ENCODE measurements around the gene UTP25. TPM values are rescaled to one million over a fixed set of nuclear protein-coding genes. Genes with fewer than 3 reads are reported as not detected.

Gene UTP25
- total RNA-seq, 1 experiment from 2014 or later, result 9.5 TPM

DNA sequence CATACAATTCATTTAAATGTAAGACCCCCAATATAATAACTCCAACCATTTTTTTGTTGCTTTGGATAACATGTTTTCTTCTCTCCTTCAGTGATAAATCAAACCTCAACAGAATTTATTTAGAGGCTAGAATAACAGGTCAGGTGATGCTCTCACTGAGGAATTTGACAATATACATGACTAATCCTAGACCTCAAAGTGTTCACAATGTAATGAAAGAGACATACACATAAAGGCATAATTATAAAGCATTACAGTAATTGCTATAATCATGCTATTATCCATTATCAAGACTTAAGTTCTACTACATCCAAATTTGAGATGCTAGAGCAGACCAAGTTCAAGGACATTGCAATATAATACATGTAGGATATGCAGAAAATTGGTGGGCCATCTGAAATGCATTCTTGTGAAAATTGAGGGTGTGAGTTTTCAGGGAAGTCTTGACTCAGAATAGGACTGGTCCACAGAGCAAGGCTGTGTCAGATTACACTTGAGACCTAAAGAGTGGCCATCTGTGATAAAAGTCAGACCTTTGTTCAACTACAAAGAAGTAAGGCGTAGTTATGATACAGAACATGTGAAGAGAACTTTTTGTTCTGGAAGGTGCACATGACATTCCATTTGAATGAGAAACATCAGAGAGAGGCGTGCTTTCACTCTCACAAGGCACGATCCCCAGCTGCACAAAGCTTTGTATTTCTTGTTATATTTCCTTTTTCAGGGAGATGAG is 45.5 kb downstream of the UTP25 start:
- ChIA-PET CTCF (no interaction called here), POLR2A (no interaction called here)
- DNase-seq (ENCODE audit: low read depth, low spot score), result no peak
- BruUV-seq (replicated peaks), result no TSS peak
- in situ Hi-C loops (cut with HindIII; ENCODE audit: low pct_unique_long_range_greater_than_20kb, low sequenced_read_pairs) (no loop called here), intact Hi-C loops (cut with micrococcal nuclease; ENCODE audit: unreplicated experiment) (no loop called here)
- H3K36me3 ChIP-seq (ENCODE audit: control insufficient read depth, insufficient read depth, low read length), result no peaks in the 10 kb centered on the region
- no peak overlapping the region for H3K27ac ChIP-seq (ENCODE audit: low read length)
- H3K9me3 ChIP-seq (ENCODE audit: control insufficient read depth, insufficient read depth, low read depth, low read length), result no peaks in the 10 kb centered on the region
- H3K4me1 ChIP-seq (ENCODE audit: control insufficient read depth, insufficient read depth, low read length), result no peaks in the 10 kb centered on the region; the same call in 1 of the 2 replicates
- H3K4me3 ChIP-seq (ENCODE audit: low read depth in 2 of 2, low read length in 2 of 2), result no peak overlapping the region
- H3K27me3 ChIP-seq (ENCODE audit: control insufficient read depth, insufficient read depth, low read length), result no peaks in the 10 kb centered on the region
- no peak for ATAC-seq
- TF ChIP-seq TCF7L2 (IDR thresholded peaks at IDR 0.05; ENCODE audit: low read depth, low read length), result no peak

DNA sequence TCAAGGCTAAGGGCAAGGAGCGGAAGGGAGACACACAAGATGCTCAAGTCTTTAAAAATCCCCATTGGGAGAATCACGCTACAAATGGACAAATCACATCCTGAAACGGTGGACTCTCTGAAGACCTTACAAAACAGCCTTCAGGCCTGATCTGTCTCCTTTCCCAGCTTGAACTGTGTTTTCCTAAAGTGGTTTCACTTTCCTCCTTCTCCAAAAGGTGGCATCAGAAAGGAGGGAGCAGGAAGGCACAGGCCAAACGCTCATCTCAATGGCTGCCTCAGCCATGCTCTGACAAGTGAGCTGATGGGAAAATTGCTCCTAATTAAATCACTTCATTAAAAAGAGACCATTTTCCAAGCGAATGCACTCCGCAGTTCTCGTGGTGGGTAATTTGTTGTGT is 47.7 kb downstream of the UTP25 start:
- Histone ChIP-seq H3K27ac (ENCODE audit: low read length) (no peak overlapping the region), H3K27me3 (ENCODE audit: control insufficient read depth, insufficient read depth, low read length) (peaks cover 2% of the 10 kb centered on the region; the same call in 1 of the 2 replicates), H3K36me3 (ENCODE audit: control insufficient read depth, insufficient read depth, low read length) (no peaks in the 10 kb centered on the region), H3K9me3 (ENCODE audit: control insufficient read depth, insufficient read depth, low read depth, low read length) (no peaks in the 10 kb centered on the region), H3K4me1 (ENCODE audit: control insufficient read depth, insufficient read depth, low read length) (no peaks in the 10 kb centered on the region; the same call in 1 of the 2 replicates), H3K4me3 (ENCODE audit: low read depth in 2 of 2, low read length in 2 of 2) (no peak overlapping the region)
- TF ChIP-seq SIN3A (IDR thresholded peaks at IDR 0.05; ENCODE audit: borderline replicate concordance, insufficient read depth, low read depth, low read length) (no peak), POLR2AphosphoS5 (IDR thresholded peaks at IDR 0.05; ENCODE audit: low read depth, low read length) (no peak), TCF7L2 (IDR thresholded peaks at IDR 0.05; ENCODE audit: low read depth, low read length) (no peak)
- TF ChIP-seq, protein P1, sequence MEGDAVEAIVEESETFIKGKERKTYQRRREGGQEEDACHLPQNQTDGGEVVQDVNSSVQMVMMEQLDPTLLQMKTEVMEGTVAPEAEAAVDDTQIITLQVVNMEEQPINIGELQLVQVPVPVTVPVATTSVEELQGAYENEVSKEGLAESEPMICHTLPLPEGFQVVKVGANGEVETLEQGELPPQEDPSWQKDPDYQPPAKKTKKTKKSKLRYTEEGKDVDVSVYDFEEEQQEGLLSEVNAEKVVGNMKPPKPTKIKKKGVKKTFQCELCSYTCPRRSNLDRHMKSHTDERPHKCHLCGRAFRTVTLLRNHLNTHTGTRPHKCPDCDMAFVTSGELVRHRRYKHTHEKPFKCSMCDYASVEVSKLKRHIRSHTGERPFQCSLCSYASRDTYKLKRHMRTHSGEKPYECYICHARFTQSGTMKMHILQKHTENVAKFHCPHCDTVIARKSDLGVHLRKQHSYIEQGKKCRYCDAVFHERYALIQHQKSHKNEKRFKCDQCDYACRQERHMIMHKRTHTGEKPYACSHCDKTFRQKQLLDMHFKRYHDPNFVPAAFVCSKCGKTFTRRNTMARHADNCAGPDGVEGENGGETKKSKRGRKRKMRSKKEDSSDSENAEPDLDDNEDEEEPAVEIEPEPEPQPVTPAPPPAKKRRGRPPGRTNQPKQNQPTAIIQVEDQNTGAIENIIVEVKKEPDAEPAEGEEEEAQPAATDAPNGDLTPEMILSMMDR (IDR thresholded peaks at IDR 0.05), result peak; percentile 63
- TF ChIP-seq, protein P2, sequence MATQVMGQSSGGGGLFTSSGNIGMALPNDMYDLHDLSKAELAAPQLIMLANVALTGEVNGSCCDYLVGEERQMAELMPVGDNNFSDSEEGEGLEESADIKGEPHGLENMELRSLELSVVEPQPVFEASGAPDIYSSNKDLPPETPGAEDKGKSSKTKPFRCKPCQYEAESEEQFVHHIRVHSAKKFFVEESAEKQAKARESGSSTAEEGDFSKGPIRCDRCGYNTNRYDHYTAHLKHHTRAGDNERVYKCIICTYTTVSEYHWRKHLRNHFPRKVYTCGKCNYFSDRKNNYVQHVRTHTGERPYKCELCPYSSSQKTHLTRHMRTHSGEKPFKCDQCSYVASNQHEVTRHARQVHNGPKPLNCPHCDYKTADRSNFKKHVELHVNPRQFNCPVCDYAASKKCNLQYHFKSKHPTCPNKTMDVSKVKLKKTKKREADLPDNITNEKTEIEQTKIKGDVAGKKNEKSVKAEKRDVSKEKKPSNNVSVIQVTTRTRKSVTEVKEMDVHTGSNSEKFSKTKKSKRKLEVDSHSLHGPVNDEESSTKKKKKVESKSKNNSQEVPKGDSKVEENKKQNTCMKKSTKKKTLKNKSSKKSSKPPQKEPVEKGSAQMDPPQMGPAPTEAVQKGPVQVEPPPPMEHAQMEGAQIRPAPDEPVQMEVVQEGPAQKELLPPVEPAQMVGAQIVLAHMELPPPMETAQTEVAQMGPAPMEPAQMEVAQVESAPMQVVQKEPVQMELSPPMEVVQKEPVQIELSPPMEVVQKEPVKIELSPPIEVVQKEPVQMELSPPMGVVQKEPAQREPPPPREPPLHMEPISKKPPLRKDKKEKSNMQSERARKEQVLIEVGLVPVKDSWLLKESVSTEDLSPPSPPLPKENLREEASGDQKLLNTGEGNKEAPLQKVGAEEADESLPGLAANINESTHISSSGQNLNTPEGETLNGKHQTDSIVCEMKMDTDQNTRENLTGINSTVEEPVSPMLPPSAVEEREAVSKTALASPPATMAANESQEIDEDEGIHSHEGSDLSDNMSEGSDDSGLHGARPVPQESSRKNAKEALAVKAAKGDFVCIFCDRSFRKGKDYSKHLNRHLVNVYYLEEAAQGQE (IDR thresholded peaks at IDR 0.05; ENCODE audit: insufficient read depth in 1 of 2, low read depth in 2 of 2, low read length in 1 of 2), result no peak
- ATAC-seq (peak; percentile 91), DNase-seq (ENCODE audit: low read depth, low spot score) (no peak)
- intact Hi-C loops (cut with micrococcal nuclease; ENCODE audit: unreplicated experiment) (loop anchor here (5.0 kb wide), 1 partner anchor 117 kb away; no protein-coding TSS in a partner anchor), in situ Hi-C loops (cut with HindIII; ENCODE audit: low pct_unique_long_range_greater_than_20kb, low sequenced_read_pairs) (no loop called here)
- no TSS peak for BruUV-seq (replicated peaks)
- POLR2A ChIA-PET, result no interaction called here
- CTCF ChIA-PET, result interaction anchor here (0.6 kb wide), 1 partner anchor 15 kb away, joined by 3 read pairs; no protein-coding TSS in a partner anchor

Measured in Panc1 (cell line).